OCI-LY7 (cell line): ENCODE results near the gene CACNA1B.

ENCODE experiments used
- EZH2phosphoT487 ChIP-seq: fragments of 200-600 bp; sonication (generic); IDR thresholded peaks from 2 replicates; pipeline ENCODE4 v1.6.1; 2018; ENCODE audit warnings: low read depth, borderline replicate concordance, mild to moderate bottlenecking, mixed run types, antibody characterized with exemption, low read length, moderate library complexity, mixed read lengths
- TF ChIP-seq, protein P1 (sequence below): fragments of 200-600 bp; sonication (generic); conservative IDR thresholded peaks from 2 replicates; pipeline ENCODE4 v1.5.1; 2014; ENCODE audit warnings: mild to moderate bottlenecking, antibody characterized with exemption, low read length, moderate library complexity, mixed read lengths

DNA sequence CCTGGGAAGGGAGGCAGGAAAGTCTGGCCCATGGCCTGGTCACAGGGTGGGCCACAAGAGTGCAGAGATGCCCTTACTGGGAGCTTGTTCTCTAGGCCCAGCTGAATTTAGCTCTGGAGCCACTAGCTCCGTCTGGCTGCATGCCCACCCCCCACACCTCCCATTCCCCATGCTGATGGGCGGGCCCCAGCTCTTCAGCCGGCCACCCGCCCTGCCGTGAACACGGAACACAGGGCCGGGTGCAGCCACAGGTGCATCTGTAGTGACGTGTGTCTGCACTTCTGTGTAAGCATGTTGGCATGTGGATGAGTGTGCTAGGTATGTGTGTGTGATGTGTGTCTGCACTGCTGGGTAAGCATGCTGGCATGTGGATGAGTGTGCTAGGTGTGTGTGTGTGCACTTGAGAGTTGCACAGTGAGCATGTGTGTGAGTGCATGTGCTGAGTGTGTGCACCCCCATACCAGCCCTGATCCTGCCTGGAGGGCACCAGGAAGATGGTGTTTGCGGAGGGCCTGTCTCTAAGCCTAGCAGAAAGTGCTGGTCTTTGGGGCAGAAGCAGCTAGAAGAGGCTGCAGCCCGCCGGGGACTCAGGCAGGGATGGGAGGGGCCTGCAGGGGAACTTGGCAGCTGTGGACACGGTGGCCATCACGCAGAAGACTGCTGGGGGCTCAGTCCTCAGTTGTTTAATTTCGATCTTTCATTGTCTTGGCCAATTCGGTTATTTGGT, 136.4 kb downstream of the CACNA1B start:
- TF ChIP-seq, protein P1, sequence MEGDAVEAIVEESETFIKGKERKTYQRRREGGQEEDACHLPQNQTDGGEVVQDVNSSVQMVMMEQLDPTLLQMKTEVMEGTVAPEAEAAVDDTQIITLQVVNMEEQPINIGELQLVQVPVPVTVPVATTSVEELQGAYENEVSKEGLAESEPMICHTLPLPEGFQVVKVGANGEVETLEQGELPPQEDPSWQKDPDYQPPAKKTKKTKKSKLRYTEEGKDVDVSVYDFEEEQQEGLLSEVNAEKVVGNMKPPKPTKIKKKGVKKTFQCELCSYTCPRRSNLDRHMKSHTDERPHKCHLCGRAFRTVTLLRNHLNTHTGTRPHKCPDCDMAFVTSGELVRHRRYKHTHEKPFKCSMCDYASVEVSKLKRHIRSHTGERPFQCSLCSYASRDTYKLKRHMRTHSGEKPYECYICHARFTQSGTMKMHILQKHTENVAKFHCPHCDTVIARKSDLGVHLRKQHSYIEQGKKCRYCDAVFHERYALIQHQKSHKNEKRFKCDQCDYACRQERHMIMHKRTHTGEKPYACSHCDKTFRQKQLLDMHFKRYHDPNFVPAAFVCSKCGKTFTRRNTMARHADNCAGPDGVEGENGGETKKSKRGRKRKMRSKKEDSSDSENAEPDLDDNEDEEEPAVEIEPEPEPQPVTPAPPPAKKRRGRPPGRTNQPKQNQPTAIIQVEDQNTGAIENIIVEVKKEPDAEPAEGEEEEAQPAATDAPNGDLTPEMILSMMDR: no peak
- no peak for TF ChIP-seq EZH2phosphoT487
